RWPE2 (cell line): ENCODE results near the gene TMEM184C.
A peak's percentile ranks its signal among the peaks of the same experiment; 100 is the strongest.

Experiments used
- ATAC-seq: fragments of 200-7000 bp; cut with Tn5 transposase; 3 replicates; pipeline ENCODE4 v1.9.1; 2021; ENCODE audit warnings: low read depth
- DNase-seq: peaks from one replicate; pipeline ENCODE4 v3.0.0-alpha.2; 2020; ENCODE audit warnings: low spot score
- H3K27ac ChIP-seq: fragments of 450-650 bp; 2 replicates; pipeline ENCODE4 v1.5.1; 2017; ENCODE audit warnings: mild to moderate bottlenecking; ENCODE audit not compliant: poor library complexity, severe bottlenecking
- H3K27me3 ChIP-seq: fragments of 250-450 bp; sonication (Bioruptor Pico); 2 replicates; pipeline ENCODE4 v1.5.1; 2021; ENCODE audit warnings: mild to moderate bottlenecking, moderate library complexity; ENCODE audit not compliant: insufficient read depth, poor library complexity, severe bottlenecking
- H3K36me3 ChIP-seq: fragments of 250-450 bp; sonication (Bioruptor Pico); 2 replicates; pipeline ENCODE4 v1.5.1; 2020; ENCODE audit warnings: low read depth, mild to moderate bottlenecking, moderate library complexity
- H3K4me1 ChIP-seq: fragments of 250-450 bp; sonication (Bioruptor Pico); 2 replicates; pipeline ENCODE4 v1.5.1; 2021; ENCODE audit warnings: mild to moderate bottlenecking, moderate library complexity; ENCODE audit not compliant: insufficient read depth, poor library complexity, severe bottlenecking
- H3K4me3 ChIP-seq: fragments of 250-450 bp; sonication (Bioruptor Pico); 2 replicates; pipeline ENCODE4 v1.5.1; 2021; ENCODE audit warnings: mild to moderate bottlenecking, moderate library complexity; ENCODE audit not compliant: severe bottlenecking
- H3K9me3 ChIP-seq: fragments of 250-450 bp; sonication (Bioruptor Pico); 2 replicates; pipeline ENCODE4 v1.5.1; 2021; ENCODE audit warnings: mild to moderate bottlenecking, moderate library complexity; ENCODE audit not compliant: severe bottlenecking
- TF ChIP-seq, protein P1 (sequence below): fragments of 450-650 bp; IDR thresholded peaks from one replicate; pipeline ENCODE4 v1.5.1; 2017; ENCODE audit warnings: mild to moderate bottlenecking, moderate library complexity; ENCODE audit not compliant: poor library complexity, severe bottlenecking

TMEM184C gene

DNA sequence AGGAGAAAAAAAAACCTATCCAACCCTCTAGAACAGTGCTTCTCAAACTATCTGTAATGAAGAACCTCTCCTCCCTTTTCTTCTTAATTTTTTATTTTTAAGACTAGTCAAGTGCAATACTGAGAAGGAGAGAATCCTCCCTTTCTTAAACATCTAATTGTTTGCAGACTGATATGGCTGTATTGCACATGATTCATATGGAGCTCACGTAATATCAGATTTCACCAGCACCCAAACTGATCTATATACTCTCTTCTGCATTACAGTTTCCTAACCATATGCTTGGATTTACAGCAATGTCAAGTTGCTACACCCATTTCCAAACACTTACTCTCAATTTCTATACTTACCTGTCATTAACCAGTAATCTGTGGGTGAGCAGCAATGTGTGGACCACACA is 57.3 kb downstream of the TMEM184C start:
- TF ChIP-seq, protein P1, sequence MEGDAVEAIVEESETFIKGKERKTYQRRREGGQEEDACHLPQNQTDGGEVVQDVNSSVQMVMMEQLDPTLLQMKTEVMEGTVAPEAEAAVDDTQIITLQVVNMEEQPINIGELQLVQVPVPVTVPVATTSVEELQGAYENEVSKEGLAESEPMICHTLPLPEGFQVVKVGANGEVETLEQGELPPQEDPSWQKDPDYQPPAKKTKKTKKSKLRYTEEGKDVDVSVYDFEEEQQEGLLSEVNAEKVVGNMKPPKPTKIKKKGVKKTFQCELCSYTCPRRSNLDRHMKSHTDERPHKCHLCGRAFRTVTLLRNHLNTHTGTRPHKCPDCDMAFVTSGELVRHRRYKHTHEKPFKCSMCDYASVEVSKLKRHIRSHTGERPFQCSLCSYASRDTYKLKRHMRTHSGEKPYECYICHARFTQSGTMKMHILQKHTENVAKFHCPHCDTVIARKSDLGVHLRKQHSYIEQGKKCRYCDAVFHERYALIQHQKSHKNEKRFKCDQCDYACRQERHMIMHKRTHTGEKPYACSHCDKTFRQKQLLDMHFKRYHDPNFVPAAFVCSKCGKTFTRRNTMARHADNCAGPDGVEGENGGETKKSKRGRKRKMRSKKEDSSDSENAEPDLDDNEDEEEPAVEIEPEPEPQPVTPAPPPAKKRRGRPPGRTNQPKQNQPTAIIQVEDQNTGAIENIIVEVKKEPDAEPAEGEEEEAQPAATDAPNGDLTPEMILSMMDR: no peak
- DNase-seq (no peak), ATAC-seq (peak; percentile 36; the same call in 2 of the 3 replicates)
- Histone ChIP-seq H3K9me3 (no peaks in the 10 kb centered on the region), H3K4me1 (no peaks in the 10 kb centered on the region), H3K36me3 (peaks cover 26% of the 10 kb centered on the region), H3K27me3 (no peaks in the 10 kb centered on the region), H3K27ac (no peak overlapping the region), H3K4me3 (no peak overlapping the region)

DNA sequence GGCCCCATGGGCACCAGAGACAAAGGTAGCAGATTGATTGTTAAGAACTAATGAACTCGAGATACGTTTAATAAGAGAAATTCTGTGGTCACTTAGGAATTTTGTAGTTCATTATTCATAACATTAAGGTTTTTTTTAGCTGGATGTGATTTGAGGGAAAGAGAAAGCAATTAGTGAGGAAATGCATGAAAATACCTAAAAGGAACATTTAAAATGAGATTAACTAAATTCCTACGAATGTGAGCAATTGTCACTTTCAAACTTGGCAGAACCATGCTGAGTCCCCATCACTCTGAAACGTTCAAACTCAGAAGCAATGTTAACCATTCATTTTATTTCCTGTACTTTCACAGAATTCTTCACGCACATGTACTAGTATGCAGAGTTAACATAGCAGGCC is 60.9 kb downstream of the TMEM184C start:
- no peaks in the 10 kb centered on the region for H3K27me3 ChIP-seq
- H3K4me1 ChIP-seq: peaks cover 5% of the 10 kb centered on the region
- TF ChIP-seq, protein P1: no peak
- ATAC-seq (no peak), DNase-seq (no peak)
- H3K36me3 ChIP-seq: peaks cover 1% of the 10 kb centered on the region
- no peak overlapping the region for H3K27ac ChIP-seq
- no peak overlapping the region for H3K4me3 ChIP-seq
- no peaks in the 10 kb centered on the region for H3K9me3 ChIP-seq

DNA sequence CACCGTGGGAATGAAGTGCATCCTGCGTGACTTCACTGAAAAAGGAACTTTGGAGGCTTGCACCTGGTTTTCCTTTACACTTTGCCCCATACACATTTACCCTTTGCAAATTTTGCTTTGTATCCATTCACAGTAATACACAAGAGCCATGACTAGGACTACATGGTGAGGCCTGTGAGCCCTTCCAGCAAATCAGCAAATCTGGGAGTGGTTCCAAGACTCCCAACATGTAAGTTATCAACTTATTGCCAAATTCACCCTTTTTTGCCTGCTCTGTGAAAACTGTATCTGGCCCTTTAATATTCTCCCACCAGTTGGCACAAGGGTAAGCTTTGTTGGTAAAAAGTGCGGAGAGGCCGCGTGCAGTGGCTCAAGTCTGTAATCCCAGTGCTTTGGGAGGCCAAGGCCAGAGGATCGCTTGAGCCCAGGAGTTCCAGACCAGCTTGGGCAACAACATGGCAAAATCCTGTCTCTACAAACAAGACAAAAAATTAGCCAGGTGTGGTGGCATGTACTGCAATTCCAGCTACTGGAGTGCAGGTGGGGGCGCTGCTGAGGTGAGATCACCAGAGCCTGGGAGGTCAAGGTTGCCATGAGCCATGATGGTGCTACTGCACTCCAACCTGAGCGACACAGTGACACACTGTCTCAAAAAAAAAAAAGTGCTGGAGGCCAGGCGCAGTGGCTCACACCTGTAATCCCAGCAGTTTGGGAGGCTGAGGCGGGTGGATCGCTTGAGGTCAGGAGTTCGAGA is 61.8 kb downstream of the TMEM184C start:
- DNase-seq: no peak
- TF ChIP-seq, protein P1: no peak
- Histone ChIP-seq H3K36me3 (no peaks in the 10 kb centered on the region; the same call in 1 of the 2 replicates), H3K27ac (no peak overlapping the region), H3K27me3 (no peaks in the 10 kb centered on the region), H3K4me3 (no peak overlapping the region), H3K9me3 (no peaks in the 10 kb centered on the region), H3K4me1 (peaks cover 5% of the 10 kb centered on the region)
- no peak for ATAC-seq

DNA sequence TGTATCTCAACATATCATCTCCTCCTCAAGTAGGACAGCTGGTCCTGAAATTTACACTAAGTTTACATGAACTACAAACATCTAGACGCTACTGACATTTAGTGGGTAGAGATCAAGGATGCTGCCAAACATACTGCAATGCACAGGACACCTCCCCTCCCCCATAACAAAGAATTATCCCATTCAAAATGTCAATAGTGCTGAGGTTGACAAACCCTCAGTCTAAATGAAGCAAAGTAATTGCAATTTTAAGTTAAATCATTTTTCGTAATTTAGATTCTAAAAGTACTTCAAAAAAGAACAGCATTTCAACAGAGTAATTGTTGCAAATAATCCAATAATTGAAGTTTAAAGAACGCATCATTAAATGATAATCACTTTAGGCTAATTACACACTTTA is 65.6 kb downstream of the TMEM184C start:
- H3K27me3 ChIP-seq: no peaks in the 10 kb centered on the region
- H3K4me3 ChIP-seq: peak overlapping the region; percentile 49
- peak overlapping the region; percentile 37 for H3K27ac ChIP-seq
- DNase-seq (no peak), ATAC-seq (no peak)
- H3K9me3 ChIP-seq: no peaks in the 10 kb centered on the region
- TF ChIP-seq, protein P1: no peak
- H3K36me3 ChIP-seq: no peaks in the 10 kb centered on the region
- peaks cover 5% of the 10 kb centered on the region for H3K4me1 ChIP-seq

DNA sequence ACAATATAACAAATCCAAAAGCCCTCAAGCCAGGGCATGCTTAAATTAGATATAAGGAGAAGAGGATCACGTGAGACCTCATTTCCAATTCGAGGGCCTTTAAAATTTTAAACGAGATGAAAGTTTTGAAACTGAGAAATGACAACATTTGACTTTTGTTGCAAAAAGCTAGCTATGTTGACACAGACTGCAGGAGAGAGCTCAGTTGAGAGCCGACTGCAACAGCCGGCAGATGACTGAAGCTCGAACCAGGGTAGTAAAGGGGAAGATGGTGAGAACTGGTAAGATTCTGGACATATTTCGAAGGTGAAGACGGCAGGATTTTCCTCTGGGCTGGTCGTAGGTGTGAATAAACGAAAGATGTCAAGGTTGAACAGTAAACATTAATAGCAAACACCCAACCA is 66.0 kb downstream of the TMEM184C start:
- Histone ChIP-seq H3K4me1 (peaks cover 5% of the 10 kb centered on the region), H3K9me3 (no peaks in the 10 kb centered on the region), H3K27me3 (no peaks in the 10 kb centered on the region), H3K4me3 (peak overlapping the region; percentile 49), H3K36me3 (no peaks in the 10 kb centered on the region), H3K27ac (peak overlapping the region; percentile 37)
- DNase-seq (no peak), ATAC-seq (peak; percentile 32; the same call in 1 of the 3 replicates)
- TF ChIP-seq, protein P1: no peak
